LNCaP clone FGC (cell line): Measurements from ENCODE around the gene TCL1B.

ENCODE experiments used
- DNase-seq: peaks from one replicate; pipeline ENCODE4 v3.0.0-alpha.2; 2011; ENCODE audit warnings: low read depth
- H3K4me3 ChIP-seq: 2 replicates; pipeline ENCODE4 v1.5.1; 2011; ENCODE audit warnings: mild to moderate bottlenecking, low read depth, low read length, control low read depth
- TF ChIP-seq, protein P1 (sequence below): IDR thresholded peaks from 2 replicates; pipeline ENCODE4 v1.5.1; 2012; ENCODE audit warnings: mild to moderate bottlenecking; ENCODE audit not compliant: control insufficient read depth, insufficient read depth; ENCODE audit errors: extremely low read depth

TCL1B gene

DNA sequence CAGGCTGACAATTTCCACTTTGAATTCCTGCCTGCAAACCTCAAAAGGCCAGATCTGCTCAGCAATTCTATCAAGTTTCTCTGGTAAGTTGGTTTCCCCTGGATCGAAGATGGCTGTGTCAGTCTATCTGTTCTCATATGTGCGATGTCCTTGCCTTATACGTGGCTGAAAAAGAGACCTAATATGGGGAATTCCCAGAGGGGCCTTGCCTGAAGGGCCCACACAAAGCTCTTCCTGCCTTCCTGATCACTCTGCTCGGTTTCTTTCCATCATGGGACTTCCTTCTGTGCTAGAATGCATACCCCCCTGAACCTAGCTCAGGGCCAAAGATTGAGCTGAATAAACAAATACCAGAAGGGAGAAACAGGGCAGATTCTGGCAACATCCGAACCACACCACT lies 13.2 kb downstream of the TCL1B start:
- DNase-seq: no peak
- TF ChIP-seq, protein P1, sequence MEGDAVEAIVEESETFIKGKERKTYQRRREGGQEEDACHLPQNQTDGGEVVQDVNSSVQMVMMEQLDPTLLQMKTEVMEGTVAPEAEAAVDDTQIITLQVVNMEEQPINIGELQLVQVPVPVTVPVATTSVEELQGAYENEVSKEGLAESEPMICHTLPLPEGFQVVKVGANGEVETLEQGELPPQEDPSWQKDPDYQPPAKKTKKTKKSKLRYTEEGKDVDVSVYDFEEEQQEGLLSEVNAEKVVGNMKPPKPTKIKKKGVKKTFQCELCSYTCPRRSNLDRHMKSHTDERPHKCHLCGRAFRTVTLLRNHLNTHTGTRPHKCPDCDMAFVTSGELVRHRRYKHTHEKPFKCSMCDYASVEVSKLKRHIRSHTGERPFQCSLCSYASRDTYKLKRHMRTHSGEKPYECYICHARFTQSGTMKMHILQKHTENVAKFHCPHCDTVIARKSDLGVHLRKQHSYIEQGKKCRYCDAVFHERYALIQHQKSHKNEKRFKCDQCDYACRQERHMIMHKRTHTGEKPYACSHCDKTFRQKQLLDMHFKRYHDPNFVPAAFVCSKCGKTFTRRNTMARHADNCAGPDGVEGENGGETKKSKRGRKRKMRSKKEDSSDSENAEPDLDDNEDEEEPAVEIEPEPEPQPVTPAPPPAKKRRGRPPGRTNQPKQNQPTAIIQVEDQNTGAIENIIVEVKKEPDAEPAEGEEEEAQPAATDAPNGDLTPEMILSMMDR: no peak
- no peak overlapping the region for H3K4me3 ChIP-seq

DNA sequence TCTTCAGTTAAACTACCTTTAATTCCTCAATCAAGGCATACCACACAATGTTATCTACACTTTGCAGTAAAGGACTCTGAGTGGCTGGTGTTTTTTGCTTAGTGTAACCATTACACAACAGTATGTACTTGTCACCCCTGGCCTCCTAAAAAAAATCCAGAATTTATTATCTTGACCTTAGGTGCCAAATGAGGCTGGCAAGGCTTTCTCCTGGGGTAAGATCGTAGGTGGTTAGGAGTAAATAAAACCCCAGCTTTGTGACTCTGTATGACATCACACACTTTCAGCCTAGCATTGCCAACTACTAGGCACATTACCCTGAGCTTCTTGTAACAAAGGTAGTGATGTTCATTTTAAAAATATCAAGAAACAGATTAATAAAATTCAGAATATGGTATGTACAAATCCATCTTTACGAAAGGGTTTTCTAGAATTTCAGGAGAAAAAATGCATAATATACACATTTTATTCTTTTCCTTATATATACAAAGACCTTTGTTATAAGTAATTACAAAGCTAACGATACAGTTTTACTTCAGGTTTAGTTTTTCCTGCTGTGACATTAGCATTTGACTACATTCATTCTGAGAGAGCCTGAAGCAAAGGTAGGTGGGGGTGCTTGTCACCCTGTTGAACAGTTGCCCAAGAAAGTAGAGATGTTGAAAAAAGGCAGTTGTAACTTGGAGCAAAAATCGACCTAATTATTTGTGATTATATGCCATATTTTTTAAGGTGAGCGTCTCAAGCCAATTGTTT lies 14.2 kb downstream of the TCL1B start:
- TF ChIP-seq, protein P1: no peak
- no peak overlapping the region for H3K4me3 ChIP-seq
- DNase-seq: no peak

DNA sequence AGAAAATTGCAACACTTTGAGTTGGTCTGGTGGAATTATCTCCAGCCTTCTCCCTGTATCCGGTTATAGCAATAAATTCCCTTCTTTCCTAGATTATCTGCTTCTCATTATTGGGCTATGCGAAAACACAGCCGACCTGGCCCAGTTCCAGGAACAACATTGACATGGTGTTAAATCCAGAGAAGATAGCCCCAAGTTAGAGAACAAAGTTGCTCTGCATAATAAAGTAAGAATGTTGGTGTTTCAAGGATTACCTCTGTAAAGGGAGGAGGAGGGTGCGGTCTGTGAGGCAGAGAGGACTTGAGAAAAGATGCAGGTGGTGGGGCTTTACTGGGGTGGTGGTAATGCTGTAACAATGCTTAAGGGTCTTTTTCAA lies 15.6 kb downstream of the TCL1B start:
- TF ChIP-seq, protein P1: no peak
- no peak for DNase-seq
- no peak overlapping the region for H3K4me3 ChIP-seq

DNA sequence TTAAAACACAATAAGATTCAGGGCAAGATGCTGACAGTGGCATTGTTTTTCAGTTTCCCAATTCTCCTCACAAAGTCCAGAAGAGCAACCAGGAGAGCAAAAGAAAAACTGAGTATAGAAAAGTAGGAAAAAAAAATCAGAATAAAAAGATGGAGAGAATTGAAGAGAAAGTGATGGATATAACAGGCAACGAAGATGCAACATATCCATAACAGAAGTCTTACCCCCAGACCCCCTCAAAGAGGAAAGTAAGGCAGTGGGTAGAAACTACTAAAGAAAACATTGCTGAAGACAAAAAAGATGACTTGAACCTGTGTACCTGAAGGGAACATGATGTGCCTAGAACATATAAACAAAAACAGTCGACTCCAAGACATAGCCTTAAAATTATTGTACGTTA lies 17.1 kb downstream of the TCL1B start:
- no peak for DNase-seq
- TF ChIP-seq, protein P1: no peak
- H3K4me3 ChIP-seq: no peak overlapping the region

DNA sequence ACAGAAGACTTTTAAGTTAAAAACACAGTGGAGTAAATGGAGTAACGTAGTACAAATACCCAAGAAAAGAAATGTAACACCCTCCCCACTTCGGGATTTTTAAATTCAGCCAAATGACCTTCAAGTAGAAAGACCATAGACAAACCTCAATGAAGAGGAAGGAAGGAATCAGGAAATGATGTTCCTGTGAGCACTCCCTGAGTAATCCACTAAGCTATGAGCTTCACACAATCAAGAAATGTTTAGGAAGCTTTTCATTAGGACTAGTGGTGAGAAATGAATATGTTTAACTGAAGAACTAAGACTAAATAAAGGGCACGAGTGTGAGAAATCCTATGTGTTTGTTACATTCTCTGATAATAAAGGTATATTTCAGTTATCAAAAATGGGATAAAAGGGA lies 17.6 kb downstream of the TCL1B start:
- H3K4me3 ChIP-seq: no peak overlapping the region
- TF ChIP-seq, protein P1: no peak
- DNase-seq: no peak

DNA sequence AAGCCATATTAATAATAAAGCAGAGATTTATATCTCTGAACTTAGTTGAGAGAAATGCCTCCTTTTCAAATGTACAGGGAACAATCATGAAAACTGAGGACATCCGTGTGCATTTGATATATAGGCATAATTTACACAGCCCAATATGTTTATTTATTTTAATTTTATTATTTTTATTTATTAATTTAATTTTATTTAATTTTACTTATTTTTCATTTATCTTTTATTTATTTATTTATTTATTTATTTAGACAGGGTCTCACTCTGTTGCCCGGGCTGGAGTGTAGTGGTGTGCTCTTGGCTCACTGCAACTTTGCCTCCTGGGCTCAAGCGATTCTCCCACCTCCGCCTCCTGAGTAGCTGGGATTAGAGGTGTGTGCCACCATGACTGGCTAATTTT lies 19.3 kb downstream of the TCL1B start:
- no peak for DNase-seq
- no peak overlapping the region for H3K4me3 ChIP-seq
- TF ChIP-seq, protein P1: no peak

DNA sequence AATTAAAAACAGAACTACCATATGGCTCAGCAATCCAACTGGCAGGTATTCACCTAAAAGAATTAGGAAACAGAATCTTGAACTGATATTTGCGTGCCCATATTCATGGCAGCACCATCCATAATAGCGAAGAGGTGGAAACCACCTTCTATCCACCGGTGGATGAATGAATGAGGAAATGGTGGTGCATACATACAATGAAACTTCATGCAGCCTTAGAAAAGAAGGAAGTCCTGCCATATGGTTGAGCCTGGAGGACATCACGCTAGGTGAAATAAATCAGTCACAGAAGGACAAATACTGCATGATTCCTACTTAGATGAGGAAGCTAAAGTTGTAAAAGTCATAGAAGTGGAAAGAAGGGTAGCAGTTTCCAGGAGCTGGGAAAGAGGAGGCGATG lies 21.1 kb downstream of the TCL1B start:
- H3K4me3 ChIP-seq: no peak overlapping the region
- TF ChIP-seq, protein P1: no peak
- DNase-seq: no peak
